Uterus (tissue), 2 donors: ENCODE measurements around the gene TMEM207.

Experiments
- CTCF ChIP-seq, 4 experiments: fragments of 200-600 bp in 2 of 4; fragments of 450-650 bp in 2 of 4; sonication (generic) in 2 of 4; IDR thresholded peaks; one replicate each; pipeline ENCODE4 v1.5.1; 2016 to 2019; ENCODE audit warnings: antibody characterized with exemption in 4 of 4, mild to moderate bottlenecking in 2 of 4, moderate library complexity in 1 of 4
- POLR2A ChIP-seq, 2 donors: fragments of 450-650 bp; IDR thresholded peaks; one replicate each; pipeline ENCODE4 v1.6.1; 2016; ENCODE audit warnings: antibody characterized with exemption in 2 of 2, mild to moderate bottlenecking in 1 of 2, moderate library complexity in 1 of 2

- peak; percentile 47 to 70 (median 58) for TF ChIP-seq CTCF (IDR thresholded peaks at IDR 0.05)
- TF ChIP-seq POLR2A (IDR thresholded peaks at IDR 0.05) = no peak
Observed at GRCh38 chr3:190384309-190384756, 65.4 kb downstream of the TMEM207 start.
